NCI-H748 (cell line): ENCODE data around the gene BCOR.

Source experiments
- DNase-seq: peaks from one replicate; lab custom pipeline; 2025; ENCODE audit not compliant: unreplicated experiment; lab: John Stamatoyannopoulos, UW

BCOR gene

DNA sequence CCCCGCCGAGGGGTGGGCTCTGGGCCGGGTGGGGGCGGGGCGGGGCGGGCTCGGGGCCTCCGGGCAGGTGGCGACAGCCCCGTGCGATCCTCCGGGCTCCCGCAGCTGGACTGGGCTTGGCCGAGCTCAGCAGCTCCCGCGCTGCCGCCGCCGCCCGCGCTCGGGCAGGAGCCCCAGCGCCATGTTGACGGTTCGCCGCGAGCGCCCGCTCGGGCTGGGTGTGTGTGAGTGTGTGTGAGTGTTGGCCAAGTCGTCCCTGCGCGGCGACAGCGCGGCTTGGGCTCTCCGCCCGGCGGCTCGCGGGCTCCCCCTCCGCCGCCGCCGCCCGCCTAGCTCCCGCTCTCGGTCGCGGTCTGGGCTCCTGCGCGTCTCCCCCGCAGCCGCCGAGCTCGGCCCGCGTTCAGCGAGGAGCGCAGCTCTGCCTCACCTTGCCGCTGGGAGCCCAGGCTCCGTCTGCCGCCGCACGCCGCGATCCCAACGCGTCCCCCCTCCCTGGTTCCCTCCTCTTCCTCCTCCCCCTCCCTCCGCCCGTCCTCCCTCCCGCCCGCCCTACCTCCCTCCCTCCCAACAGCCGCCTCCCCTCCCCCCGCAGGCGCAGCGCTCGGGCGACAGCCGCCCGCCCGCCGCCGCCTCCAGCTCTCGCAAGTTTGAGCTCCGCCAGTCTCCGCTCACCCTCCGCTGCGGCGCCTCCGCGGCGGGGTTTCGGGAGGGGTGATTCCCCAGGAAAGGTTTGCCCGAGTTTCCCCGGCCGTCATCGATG, at the start of gene BCOR:
Gene BCOR (minus strand): TSS at position 455 of the 760 bp plus-strand sequence. CDS start 20,029 bp downstream, outside the sequence.
- DNase-seq = peak; percentile 79

DNA sequence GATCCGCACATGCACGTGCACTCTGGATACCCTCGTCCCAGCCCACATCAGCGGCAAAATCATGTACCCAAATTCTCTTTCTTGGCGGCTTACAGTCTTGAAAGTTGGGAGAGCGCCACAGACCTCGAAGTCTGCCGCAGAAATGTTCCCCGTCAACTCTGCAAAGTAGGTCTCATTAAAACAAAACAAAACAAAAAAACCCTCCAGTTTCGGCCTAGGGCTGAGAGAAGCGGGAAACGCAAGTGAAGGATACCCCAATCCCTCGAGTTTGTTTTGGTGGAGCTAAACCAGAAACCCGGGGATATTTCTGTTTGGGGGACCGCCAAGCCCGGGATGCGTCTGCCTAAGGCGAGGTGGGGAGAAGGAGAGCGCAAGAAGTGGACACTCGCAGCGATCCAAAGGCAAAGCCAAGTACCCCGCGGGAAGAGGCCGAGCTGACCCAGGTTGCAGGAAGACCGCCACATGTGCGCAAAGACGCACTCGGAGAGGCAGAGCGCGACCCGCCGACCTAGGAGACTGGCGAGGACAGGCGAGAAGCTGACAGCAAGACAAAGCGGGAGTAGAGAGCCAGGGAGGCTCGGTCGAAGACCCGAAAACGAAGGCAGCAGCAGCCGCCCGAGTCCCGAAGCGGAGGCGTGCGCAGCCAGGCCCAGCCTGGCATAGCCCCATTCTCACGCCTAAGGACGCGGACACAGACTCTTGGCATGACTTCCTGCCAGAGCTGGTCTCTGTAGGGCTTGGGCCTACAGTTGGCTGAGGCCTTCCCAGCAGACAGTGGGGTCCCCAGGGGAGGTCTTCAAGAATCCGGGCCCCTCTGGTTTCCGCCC, 49.6 kb upstream of the BCOR start:
- no peak for DNase-seq

DNA sequence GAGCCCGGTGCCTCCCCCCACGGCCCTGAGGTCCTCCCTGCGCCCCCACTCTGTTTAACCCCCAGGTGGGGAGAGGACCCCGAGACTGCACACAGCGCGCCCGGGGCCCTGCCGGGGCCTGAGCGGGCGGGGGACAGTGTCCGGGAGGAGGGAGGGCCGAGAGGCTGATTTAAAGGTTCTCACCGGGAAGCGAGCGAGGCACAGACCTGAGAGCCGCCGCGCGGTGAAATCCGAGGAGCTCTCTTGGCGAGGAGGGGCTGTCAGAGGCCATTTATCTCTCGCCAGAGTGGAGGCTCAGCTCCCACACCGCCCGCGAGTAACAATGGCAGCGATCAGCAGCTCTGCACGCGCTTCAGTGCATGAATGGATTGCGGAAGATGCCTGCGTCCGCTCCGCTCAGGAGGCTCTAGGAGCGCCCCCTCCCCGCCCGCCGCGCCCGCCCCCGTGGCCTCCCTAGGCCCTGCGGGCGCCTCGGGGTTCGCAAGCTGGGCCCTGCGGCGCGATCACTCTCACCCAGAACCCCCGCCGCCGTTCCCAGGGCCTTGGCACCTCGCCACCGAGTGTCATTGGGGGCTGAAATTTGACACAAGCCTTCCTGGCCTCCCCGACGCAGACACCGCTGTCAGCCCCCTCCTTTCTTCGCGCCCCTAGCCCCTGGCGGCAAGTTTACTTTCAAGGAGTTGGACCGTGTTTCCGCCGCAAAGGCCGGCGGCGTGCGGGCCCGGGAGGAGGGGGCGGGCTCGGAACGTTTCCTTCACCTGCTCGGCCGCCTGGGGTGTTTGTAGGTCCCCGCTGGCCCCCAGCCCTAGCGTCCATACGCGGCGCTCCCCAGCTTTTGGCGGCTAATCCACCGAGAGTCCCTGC, 48.7 kb upstream of the BCOR start:
- DNase-seq = peak; percentile 77

DNA sequence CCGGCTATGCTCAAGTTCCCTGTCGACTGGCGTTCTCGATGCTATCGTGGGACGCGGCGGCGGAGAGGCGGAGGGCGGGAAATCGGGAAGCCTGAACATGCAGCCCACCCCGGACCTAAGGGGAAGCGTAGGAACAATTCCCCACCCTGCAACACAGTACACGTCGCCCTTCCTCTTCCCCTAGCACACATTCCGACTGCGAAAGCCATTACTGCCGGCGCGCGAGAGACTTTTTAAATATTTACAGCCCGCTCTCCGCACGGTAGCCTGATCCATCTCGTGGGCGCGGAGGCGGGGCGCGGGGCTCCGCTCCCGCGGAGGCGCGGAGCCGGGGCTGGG, 48.1 kb upstream of the BCOR start:
- DNase-seq = peak; percentile 45

DNA sequence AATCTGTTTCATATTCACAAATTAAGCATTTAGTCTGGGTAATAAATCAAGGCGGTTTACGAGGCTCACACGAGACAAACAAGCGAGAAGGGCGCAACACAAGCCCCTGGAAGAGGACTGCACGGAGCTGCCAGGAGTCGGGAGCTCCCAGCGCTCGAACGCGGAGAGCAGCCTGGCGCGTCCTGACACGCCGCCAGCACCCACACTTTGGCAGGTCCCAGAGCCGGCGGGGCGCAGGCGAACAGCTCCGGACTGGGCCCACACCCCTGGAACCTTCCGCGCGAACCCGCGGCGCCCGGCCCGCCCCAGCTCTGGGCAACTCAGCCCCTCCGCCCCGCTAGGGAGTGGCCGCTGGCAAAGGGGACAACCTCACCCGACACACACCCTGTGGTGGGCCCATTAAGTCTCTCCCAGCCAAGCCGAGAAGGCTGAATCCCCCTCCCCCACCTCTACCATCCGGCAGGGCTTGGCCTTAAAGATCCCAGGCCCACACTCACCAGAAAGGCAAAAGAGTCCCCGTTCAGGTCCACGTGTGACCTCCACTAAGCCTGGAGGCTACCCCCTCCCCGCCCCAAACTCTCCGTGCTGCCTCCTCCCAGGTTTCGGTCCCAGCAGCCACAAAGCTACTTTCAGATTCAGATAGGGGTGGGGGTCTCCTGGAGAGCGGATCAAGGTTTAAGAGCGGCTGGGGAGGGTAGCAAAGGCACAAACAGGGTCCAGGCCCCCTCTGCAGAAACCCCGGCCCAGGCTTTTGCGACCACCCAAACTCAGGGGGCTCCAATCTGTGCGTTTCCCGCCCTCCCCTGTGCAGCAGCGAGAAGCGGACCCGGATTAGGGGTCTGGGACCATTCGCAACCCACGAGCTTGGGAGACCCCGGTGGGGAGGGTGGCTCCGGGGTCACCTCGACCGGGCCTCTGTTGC, 47.5 kb upstream of the BCOR start:
- no peak for DNase-seq

DNA sequence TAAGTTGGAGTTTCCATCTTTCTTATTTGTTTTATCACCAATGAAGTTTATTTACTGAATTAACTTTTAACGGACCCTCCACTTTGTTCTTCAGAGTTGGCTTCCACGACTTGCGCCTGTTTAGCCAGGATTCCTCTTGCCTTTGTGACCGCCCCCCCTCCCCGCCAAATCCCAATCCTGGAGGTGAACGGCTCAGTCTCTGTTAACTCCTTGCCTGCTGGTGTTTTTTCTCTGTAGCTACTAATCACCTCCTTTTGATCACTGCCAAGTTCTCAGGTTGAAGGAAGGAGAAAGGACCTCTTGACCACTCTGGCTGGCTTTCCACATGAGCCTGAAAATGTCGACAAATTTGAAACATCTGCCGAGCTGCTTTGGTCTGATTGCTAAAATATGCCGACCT, 46.8 kb upstream of the BCOR start:
- DNase-seq = no peak

DNA sequence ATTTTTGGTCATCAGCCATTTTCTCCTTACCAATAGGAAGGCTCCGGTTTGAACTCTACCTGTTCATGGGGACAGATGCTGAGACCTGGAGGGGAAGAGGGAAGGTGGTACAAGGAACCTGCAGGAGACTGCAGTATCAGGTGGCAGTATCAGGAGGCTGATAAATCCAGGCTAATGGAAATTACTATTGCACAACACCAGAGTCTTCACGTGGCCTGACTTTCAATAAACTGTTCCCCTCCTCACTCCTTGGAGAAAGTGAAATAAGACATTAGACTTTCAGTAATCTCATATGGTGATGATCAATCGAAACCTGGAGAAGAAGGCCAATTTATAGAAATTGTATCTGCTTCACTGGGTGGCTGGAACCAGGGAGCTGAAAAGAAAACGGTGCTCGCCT, 46.2 kb upstream of the BCOR start:
- no peak for DNase-seq

DNA sequence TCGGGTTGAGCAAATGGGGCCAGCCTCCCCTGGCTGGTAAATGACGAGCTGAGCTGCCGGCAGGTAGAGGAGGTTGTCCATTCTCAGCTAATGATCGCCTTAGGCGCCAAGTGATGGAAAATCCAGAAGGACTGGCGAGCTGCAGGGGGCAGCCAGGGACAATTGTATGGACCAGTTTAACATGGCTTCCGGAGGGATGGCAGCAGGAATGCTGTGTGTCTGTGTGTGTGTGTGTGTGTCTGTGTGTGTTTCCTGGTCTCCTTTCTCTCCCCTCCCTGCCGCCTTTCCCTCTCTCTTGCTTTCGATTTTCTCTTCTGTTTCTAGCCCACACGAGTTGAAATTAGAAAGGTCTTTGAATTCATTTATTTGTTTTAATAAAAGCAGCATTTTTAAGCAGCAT, 45.2 kb upstream of the BCOR start:
- DNase-seq = no peak

DNA sequence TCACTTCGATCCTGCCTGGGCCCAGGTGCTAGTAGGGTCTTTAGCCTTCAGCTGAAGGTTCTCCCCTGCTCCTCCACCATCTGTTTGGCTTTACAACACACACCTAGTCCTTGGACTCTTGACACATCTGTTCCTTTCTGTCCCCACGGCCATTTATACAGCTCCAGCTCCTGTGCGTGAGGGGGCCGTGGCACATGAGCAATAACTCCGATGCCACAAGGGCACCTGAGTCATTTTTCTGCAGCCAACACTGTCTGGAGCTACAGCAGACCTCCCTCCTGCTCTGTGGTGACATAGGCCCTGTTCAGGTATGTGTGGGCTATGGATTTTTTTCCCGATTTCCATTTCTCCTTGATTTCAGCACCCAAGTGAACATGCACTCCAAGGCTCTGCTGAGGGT, 44.7 kb upstream of the BCOR start:
- no peak for DNase-seq

DNA sequence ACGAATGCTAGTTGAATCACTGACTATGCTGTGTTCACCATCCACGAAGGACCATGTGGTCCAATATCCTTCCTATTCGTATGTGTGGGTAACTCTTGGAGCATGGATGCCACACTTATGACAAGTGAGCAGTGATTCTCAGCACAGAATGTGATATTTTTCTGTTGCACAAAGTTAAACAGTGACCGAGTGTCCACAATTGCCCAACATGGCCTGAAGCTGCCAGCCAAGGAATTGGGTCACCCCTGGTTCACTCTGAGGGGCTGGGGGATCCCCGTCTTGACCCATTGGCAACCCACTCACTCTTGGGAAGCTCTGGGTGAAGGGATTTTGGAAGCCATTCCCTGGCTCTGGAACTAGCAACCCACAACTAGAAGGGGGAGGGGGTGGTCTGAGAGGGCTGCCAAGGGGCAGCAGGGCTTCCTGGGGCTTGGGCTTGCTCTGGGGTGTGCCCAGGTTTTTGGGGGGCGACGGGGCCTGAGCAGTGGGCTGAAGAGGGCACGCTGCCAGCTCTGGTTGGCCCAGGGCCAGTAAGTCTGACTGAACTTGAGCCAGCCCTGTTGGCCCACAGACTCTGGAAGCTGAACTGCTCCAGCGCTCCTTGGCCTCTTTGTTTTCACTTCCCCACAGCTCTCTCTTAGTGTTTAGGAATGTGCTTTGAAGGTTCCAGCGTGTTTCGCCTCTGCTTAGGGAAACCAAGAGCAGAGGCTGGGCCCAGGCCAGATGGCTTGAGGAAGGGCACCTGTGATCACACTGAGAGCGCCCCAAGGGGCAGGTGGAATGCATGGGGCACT, 43.1 kb upstream of the BCOR start:
- DNase-seq = no peak

DNA sequence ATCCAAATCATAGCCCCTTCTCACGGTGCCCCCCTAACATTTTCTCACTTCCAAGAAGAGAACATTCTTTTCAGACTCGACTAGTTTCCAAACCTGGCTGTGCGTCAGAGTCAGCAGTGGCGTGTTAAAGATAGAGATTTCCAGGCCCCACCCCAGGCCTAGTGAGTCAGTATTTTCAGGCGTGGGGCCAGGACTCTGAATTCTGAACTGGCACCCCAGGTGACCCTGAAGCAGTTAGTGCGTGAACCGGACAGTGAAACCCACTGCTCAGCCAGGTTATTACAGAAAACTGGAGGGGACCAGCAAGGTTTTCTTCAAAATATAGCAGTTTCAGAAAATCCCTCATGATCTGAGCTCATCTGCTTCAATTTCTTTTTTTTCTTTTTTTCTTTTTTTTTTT, 35.0 kb upstream of the BCOR start:
- DNase-seq = no peak

DNA sequence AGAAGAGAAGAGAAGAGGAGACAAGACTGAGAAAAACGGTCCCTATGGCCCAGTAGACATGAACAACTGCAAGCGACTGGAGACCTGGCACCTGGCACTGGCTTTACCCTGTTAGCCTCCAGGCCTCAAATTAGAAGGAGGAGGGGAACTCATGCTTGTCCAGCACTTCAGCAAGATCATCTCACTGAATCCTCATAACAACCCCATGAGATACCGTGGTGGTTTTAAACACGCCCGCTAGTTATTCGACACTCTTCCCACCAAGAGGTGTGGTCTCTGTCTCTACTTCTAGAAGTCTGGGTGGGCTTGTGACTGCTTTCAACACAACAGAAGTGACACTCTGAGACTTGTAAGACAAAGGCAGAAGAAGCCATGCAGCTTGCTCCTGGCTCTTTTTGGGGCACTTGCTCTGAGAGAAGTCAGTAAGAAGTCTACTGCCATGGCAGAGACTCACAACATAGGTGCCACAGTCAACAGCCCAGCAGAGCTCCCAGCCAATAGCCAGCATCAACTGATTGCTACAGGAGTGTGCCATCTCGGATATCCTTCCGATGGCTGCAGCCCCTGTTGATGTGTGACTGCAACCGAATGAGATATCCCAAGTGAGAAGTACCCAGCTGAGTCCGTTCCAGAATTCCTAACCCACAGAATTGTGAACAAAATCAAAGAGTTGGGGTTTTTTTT, 34.0 kb upstream of the BCOR start:
- no peak for DNase-seq

DNA sequence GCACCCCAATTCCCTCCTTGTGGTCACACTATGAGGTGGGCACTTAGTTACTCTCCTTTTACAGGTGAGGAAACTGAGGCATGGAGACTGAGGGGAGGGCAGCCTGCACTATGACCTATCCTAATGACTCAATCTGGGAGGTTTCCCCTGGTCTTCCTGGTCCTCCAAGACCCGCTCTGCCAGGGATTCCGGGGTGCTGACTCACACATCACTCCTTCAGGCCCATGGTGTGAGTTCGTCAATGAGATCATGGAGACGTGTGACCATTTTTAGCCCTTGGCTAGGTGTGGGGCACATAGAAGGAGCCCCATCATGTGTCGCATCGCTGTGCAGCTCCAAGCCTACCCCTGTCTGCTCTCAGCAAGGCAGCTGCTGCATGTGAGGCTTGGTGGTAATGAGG, 32.4 kb upstream of the BCOR start:
- no peak for DNase-seq

DNA sequence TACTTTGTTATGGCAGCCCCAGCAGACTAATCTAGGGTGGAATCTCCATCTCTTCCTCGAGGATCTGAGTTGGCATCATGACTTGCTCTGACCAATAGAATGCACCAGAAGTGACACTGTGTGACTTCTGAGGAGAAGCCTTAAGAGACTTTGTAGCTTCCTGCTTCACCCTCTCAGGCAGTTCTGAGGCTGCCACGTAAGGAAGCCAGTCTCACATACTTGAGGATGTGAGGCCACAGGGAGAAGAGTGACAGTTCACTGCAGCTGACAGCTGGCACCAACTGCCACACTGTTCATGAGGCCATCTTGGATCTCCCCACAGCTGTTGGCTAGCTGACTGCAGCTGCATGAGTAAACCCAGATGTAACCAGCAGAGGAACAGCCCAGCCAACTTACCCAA, 29.3 kb upstream of the BCOR start:
- DNase-seq = no peak

DNA sequence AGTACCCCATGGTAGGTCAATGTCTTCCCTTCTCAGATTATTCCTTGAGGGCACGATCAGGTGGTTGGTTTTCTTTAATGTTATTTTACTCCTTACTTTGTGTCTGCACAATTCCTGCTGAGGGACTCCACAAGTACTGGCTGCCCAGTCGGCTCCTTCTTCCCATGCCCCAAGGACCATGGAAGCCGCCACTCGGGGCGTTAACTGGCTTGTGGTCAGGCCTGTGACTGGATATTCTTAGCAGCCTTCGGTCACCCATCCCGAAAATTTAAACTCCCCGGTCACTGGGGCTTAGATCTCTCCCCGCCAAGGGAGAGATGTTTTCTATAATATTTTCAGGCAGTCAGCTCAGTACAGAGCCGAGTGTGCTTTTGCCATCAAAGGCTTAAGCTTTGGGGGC, 24.7 kb upstream of the BCOR start:
- no peak for DNase-seq

DNA sequence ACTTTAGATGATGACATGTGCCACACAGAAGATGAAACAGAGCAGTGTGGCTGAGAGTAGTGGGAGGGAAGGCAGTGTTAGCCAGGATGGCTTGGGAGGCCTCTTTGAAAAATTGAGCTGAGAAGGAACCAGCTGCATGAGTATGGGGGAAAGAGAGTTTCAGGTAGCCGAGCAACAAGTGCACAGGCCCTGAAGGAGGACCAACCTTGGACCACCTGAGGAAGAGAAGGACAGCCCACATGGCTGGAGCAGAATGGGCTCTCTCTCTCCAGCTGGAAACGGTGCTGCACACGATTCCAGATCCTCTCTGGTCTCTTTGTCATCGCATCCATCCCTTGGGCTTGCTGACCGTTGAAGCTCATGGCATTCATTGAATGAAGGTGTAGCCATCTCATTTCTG, 23.9 kb upstream of the BCOR start:
- no peak for DNase-seq

DNA sequence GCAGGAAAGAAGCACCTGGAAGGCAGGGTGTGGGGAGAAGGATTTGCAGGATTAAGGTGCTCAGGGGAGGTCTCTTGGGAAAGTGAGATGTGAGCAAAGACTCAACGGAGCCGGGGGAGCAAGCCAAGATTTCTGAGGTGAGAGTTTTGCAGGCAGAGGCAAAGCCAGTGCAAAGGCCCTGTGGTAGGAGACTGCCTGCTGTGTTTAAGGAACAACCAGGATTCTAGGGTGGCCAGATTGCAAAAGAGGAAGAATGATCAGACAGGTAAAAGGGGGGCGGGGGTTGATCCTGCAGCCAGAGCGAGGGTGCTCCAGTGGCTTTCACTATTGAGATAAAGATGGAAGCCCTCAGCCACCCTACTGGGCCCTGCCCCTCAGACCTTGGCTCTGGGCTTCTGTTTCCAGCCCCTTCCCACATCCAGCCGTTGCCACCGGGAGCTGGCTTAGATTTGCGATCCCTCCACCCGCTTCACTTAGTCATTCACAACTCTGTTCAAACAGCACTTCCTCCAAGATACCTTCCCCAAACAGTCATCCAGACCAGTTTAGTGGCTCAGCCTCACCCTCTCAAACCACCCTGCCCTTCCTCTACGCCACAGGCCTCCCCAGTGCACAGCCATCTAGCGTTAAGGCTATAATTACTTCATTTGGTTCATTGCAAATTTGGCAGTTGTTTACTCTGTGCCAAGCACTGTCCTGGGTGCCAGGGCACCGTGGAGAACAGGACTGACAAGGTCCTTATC, 23.3 kb upstream of the BCOR start:
- DNase-seq = no peak

DNA sequence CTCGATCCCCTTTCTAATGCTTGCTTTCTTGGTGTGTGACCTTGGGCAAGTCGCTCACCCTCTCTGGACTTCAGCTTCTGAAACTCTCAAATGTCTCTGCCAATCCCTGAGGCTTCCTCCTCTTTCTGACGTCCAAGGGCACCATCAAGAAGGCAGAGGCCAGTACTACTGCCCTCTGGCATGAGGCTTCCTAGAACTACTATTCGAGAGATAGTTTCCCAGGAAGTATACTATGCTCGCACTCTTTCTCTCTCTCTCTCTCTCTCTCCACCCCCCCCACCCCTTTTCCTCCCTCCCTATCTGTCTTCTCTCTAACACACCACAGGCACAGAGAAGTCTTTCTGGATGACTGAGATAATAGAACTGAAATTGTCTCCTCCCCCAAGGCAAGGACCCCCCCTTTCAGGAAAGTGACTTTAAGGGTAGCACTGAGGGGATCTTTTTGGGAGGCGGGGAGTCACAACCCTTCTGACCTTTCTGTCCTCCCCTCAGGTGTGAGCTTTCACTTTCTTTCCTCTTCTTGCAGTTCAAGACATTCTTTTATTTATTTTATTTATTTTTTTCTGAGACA, 20.0 kb upstream of the BCOR start:
- no peak for DNase-seq
